H7 (cell line): ENCODE results near the gene FOXO3. TPM values are rescaled to one million over a fixed set of nuclear protein-coding genes. Genes with fewer than 3 reads are reported as not detected.

Experiments
- DNase-seq: peaks from one replicate; pipeline ENCODE4 v3.0.0; 2012
- H3K27me3 ChIP-seq: 2 replicates; pipeline ENCODE4 v1.6.0; 2011; ENCODE audit warnings: mild to moderate bottlenecking, low read length; ENCODE audit not compliant: control insufficient read depth, insufficient read depth
- H3K36me3 ChIP-seq: replicated peaks from 2 replicates; pipeline ENCODE4 v1.5.1; 2011; ENCODE audit warnings: low read length; ENCODE audit not compliant: control insufficient read depth, insufficient read depth
- H3K4me3 ChIP-seq: 2 replicates; pipeline ENCODE4 v1.5.1; 2011; ENCODE audit warnings: low read depth, mild to moderate bottlenecking, control low read depth, low read length, moderate library complexity; ENCODE audit not compliant: insufficient read depth
- total RNA-seq: library from RNA; depleted of rRNA; stranded (reverse); fragments of >200 nt; shearing (Covaris generic); gene quantifications from 2 replicates; pipeline ENCODE4 v1.2.3, GENCODE V29; 2014

The FOXO3 gene
- total RNA-seq, 1 experiment from 2014 or later = 10.9 TPM

GRCh38 chr6:108612852-108613251 lies 52.1 kb downstream of the FOXO3 start:
- Histone ChIP-seq H3K27me3 (no peaks in the 10 kb centered on the region), H3K36me3 (no peaks in the 10 kb centered on the region), H3K4me3 (no peak overlapping the region)
- no peak for DNase-seq

GRCh38 chr6:108616544-108616943 lies 55.8 kb downstream of the FOXO3 start:
- DNase-seq = no peak
- no peaks in the 10 kb centered on the region for H3K27me3 ChIP-seq

GRCh38 chr6:108616973-108617372 lies 56.3 kb downstream of the FOXO3 start:
- Histone ChIP-seq H3K27me3 (no peaks in the 10 kb centered on the region), H3K36me3 (no peaks in the 10 kb centered on the region), H3K4me3 (no peak overlapping the region)
- DNase-seq = no peak

More at GRCh38 chr6:108616544-108616943, 55.8 kb downstream of the FOXO3 start:
- H3K36me3 ChIP-seq = no peaks in the 10 kb centered on the region
- H3K4me3 ChIP-seq = no peak overlapping the region

- Histone ChIP-seq H3K36me3 (no peaks in the 10 kb centered on the region), H3K27me3 (no peaks in the 10 kb centered on the region), H3K4me3 (no peak overlapping the region)
- no peak for DNase-seq
These were observed 58.0 kb downstream of the FOXO3 start for GRCh38 chr6:108618623-108619152.

- Histone ChIP-seq H3K36me3 (no peaks in the 10 kb centered on the region), H3K4me3 (no peak overlapping the region), H3K27me3 (no peaks in the 10 kb centered on the region)
- DNase-seq = no peak
These were observed 58.9 kb downstream of the FOXO3 start for GRCh38 chr6:108619431-108620197.

- no peaks in the 10 kb centered on the region for H3K27me3 ChIP-seq
- DNase-seq = no peak
- H3K36me3 ChIP-seq = no peaks in the 10 kb centered on the region
- no peak overlapping the region for H3K4me3 ChIP-seq
These were observed 60.4 kb downstream of the FOXO3 start for GRCh38 chr6:108621117-108621516.

GRCh38 chr6:108622641-108623298 lies 62.1 kb downstream of the FOXO3 start:
- Histone ChIP-seq H3K27me3 (no peaks in the 10 kb centered on the region), H3K36me3 (no peaks in the 10 kb centered on the region), H3K4me3 (no peak overlapping the region)
- DNase-seq = no peak

GRCh38 chr6:108623995-108624394 lies 63.3 kb downstream of the FOXO3 start:
- no peaks in the 10 kb centered on the region for H3K27me3 ChIP-seq
- no peak for DNase-seq
- H3K36me3 ChIP-seq = no peaks in the 10 kb centered on the region
- H3K4me3 ChIP-seq = no peak overlapping the region

GRCh38 chr6:108625581-108625980 lies 64.9 kb downstream of the FOXO3 start:
- H3K4me3 ChIP-seq = no peak overlapping the region
- no peaks in the 10 kb centered on the region for H3K36me3 ChIP-seq
- no peaks in the 10 kb centered on the region for H3K27me3 ChIP-seq
- DNase-seq = no peak

- no peak overlapping the region for H3K4me3 ChIP-seq
- no peaks in the 10 kb centered on the region for H3K27me3 ChIP-seq
- no peaks in the 10 kb centered on the region for H3K36me3 ChIP-seq
- DNase-seq = no peak
These were observed 66.1 kb downstream of the FOXO3 start for GRCh38 chr6:108626777-108627176.

GRCh38 chr6:108627692-108628550 lies 67.2 kb downstream of the FOXO3 start:
- DNase-seq = no peak
- Histone ChIP-seq H3K4me3 (no peak overlapping the region), H3K36me3 (no peaks in the 10 kb centered on the region), H3K27me3 (no peaks in the 10 kb centered on the region)

- no peak overlapping the region for H3K4me3 ChIP-seq
- no peaks in the 10 kb centered on the region for H3K36me3 ChIP-seq
- H3K27me3 ChIP-seq = no peaks in the 10 kb centered on the region
- no peak for DNase-seq
These were observed 69.5 kb downstream of the FOXO3 start for GRCh38 chr6:108630050-108630714.

- no peaks in the 10 kb centered on the region for H3K36me3 ChIP-seq
- no peaks in the 10 kb centered on the region for H3K27me3 ChIP-seq
- no peak overlapping the region for H3K4me3 ChIP-seq
- no peak for DNase-seq
These were observed 71.7 kb downstream of the FOXO3 start for GRCh38 chr6:108632441-108632840.

GRCh38 chr6:108633436-108633835 lies 72.7 kb downstream of the FOXO3 start:
- DNase-seq = no peak
- Histone ChIP-seq H3K36me3 (no peaks in the 10 kb centered on the region), H3K4me3 (no peak overlapping the region), H3K27me3 (no peaks in the 10 kb centered on the region)
